Endothelial cell of umbilical vein (primary cell): ENCODE results near the gene STX16. TPM values are rescaled to one million over a fixed set of nuclear protein-coding genes. Genes with fewer than 3 reads are reported as not detected.

Source experiments
- BruUV-seq: library from RNA; stranded (reverse); fragments of 400-500 nt; replicated peaks from 2 replicates; lab custom pipeline; 2021; lab: Mats Ljungman, UMichigan
- CTCF ChIA-PET: fragments of 300-600, 350-600 bp; sonication (Branson Sonifier 250); formaldehyde crosslinking; loops from one replicate; lab custom pipeline; 2021; ENCODE audit warnings: antibody characterized with exemption, inconsistent platforms; lab: Charles Lee
- POLR2A ChIA-PET: fragments of 300-600, 350-600 bp; sonication (Branson Sonifier 250); formaldehyde crosslinking; loops from one replicate; lab custom pipeline; 2021; ENCODE audit warnings: antibody characterized with exemption, inconsistent platforms; lab: Charles Lee
- DNase-seq: peaks from one replicate; pipeline ENCODE4 v3.0.0-alpha.2; 2011; ENCODE audit warnings: low read depth, low spot score
- FAIRE-seq: peaks from 2 replicates; lab custom pipeline; 2011; peaks lifted over from hg19 to GRCh38; lab: Jason Lieb, UNC
- H2AFZ ChIP-seq: 2 replicates; pipeline ENCODE4 v1.6.0; 2012; ENCODE audit warnings: low read depth, low read length, control low read depth, inconsistent platforms
- H3K27ac ChIP-seq: 2 replicates; pipeline ENCODE4 v1.5.1; 2011; ENCODE audit warnings: low read depth, mild to moderate bottlenecking, control low read depth, low read length, moderate library complexity; ENCODE audit not compliant: insufficient read depth
- H3K27me3 ChIP-seq, 2 experiments: 2 replicates each; pipeline versions ENCODE4 v1.6.0 to v1.6.1; 2011; ENCODE audit warnings: low read length in 2 of 2, mixed read lengths in 1 of 2; ENCODE audit not compliant: control insufficient read depth in 2 of 2, insufficient read depth in 2 of 2
- H3K36me3 ChIP-seq, 2 experiments: 2 replicates in 1 of 2; 3 replicates in 1 of 2; pipeline ENCODE4 v1.5.1; 2011; ENCODE audit warnings: low read length in 2 of 2, mild to moderate bottlenecking in 1 of 2, moderate library complexity in 1 of 2; ENCODE audit not compliant: control insufficient read depth in 2 of 2, insufficient read depth in 2 of 2; ENCODE audit errors: extremely low read depth in 1 of 2
- H3K4me1 ChIP-seq: 3 replicates; pipeline ENCODE4 v1.5.1; 2011; ENCODE audit warnings: mild to moderate bottlenecking, low read length; ENCODE audit not compliant: control insufficient read depth, insufficient read depth; ENCODE audit errors: extremely low read depth
- H3K4me2 ChIP-seq: 2 replicates; pipeline ENCODE4 v1.6.1; 2011; ENCODE audit warnings: low read length, control low read depth, mixed read lengths; ENCODE audit not compliant: insufficient read depth
- H3K4me3 ChIP-seq, 3 experiments: fragments of 200-600 bp in 1 of 3; sonication (generic), shearing (Covaris generic) in 1 of 3; replicated peaks in 1 of 3; 2 replicates each; pipeline ENCODE4 v1.5.1; 2011 to 2016; ENCODE audit warnings: control low read depth in 3 of 3, low read length in 3 of 3, mild to moderate bottlenecking in 2 of 3, inconsistent platforms in 1 of 3, low read depth in 1 of 3, moderate library complexity in 1 of 3; ENCODE audit not compliant: insufficient read depth in 1 of 3
- H3K79me2 ChIP-seq: 2 replicates; pipeline ENCODE4 v1.6.0; 2012; ENCODE audit warnings: low read length, inconsistent platforms; ENCODE audit not compliant: control insufficient read depth, insufficient read depth
- H3K9ac ChIP-seq: replicated peaks from 2 replicates; pipeline ENCODE3; 2011; ENCODE audit warnings: low read length, control low read depth; ENCODE audit not compliant: insufficient read depth; ENCODE audit errors: extremely low read depth
- H3K9me1 ChIP-seq: replicated peaks from 3 replicates; pipeline ENCODE4 v1.6.0; 2011; ENCODE audit warnings: mild to moderate bottlenecking, low read length; ENCODE audit not compliant: control insufficient read depth, insufficient read depth; ENCODE audit errors: extremely low read depth
- H3K9me3 ChIP-seq: replicated peaks from 2 replicates; pipeline ENCODE4 v1.5.1; 2012; ENCODE audit warnings: low read length, inconsistent platforms; ENCODE audit not compliant: control insufficient read depth, insufficient read depth
- H4K20me1 ChIP-seq: replicated peaks from 2 replicates; pipeline ENCODE3; 2011; ENCODE audit warnings: mild to moderate bottlenecking, low read length; ENCODE audit not compliant: control insufficient read depth, insufficient read depth; ENCODE audit errors: extremely low read depth
- EZH2 ChIP-seq: IDR thresholded peaks from 2 replicates; pipeline ENCODE4 v1.6.1; 2012; ENCODE audit warnings: borderline replicate concordance, low read depth, mild to moderate bottlenecking, moderate library complexity, low read length, inconsistent platforms; ENCODE audit not compliant: severe bottlenecking
- FOS ChIP-seq: IDR thresholded peaks from 2 replicates; pipeline ENCODE4 v1.6.1; 2011; ENCODE audit warnings: mild to moderate bottlenecking, low read length, moderate library complexity, borderline replicate concordance; ENCODE audit not compliant: insufficient read depth
- GATA2 ChIP-seq: IDR thresholded peaks from 2 replicates; pipeline ENCODE4 v1.7.0; 2011; ENCODE audit warnings: low read depth, mild to moderate bottlenecking, moderate library complexity, mixed read lengths, low read length; ENCODE audit not compliant: insufficient read length, insufficient read depth
- JUN ChIP-seq: IDR thresholded peaks from 2 replicates; pipeline ENCODE4 v1.6.1; 2011; ENCODE audit warnings: borderline replicate concordance, low read depth; ENCODE audit not compliant: insufficient read length, insufficient read depth
- MYC ChIP-seq: IDR thresholded peaks from one replicate; pipeline ENCODE4 v1.6.1; 2011; ENCODE audit warnings: mild to moderate bottlenecking, low read depth, low read length
- POLR2A ChIP-seq: IDR thresholded peaks from 2 replicates; pipeline ENCODE4 v1.6.1; 2012; ENCODE audit warnings: low read depth, mild to moderate bottlenecking, control low read depth, low read length
- POLR2AphosphoS5 ChIP-seq: IDR thresholded peaks from 2 replicates; pipeline ENCODE4 v1.6.1; 2012; ENCODE audit warnings: low read depth, mild to moderate bottlenecking, control low read depth, low read length, moderate library complexity; ENCODE audit not compliant: insufficient read depth
- dilution Hi-C: fragments of 300-500 bp; cut with MboI; formaldehyde crosslinking; loops from one replicate; pipeline ENCODE4 v1.15.0; 2019; ENCODE audit warnings: low sequenced_read_pairs; ENCODE audit not compliant: extremely low pct_ligation_motif_present
- intact Hi-C: fragments of 100-400 bp; cut with micrococcal nuclease; formaldehyde crosslinking; loops from one replicate; pipeline ENCODE4 v1.10.0; 2022
- polyA plus RNA-seq, 4 experiments: library from polyadenylated mRNA; depleted of rRNA in 3 of 4; stranded (reverse) in 3 of 4; unstranded in 1 of 4; fragments of >200 nt; gene quantifications; 2 replicates each; pipeline versions ENCODE4 v1.2.1 to v1.2.3, GENCODE V29; 2011 to 2012; ENCODE audit warnings: missing spikeins in 1 of 4
- total RNA-seq: library from RNA; stranded (reverse); gene quantifications from 2 replicates; pipeline ENCODE4 v1.2.3, GENCODE V29; 2021
- TF ChIP-seq, protein P1 (sequence below): IDR thresholded peaks from 2 replicates; pipeline ENCODE4 v1.6.1; 2011; ENCODE audit not compliant: insufficient read depth, insufficient read length
- TF ChIP-seq, protein P2 (sequence below), 2 donors: IDR thresholded peaks; 1 replicate in 1 of 2; 2 replicates in 1 of 2; pipeline ENCODE4 v1.5.1; 2011; ENCODE audit warnings: low read length in 2 of 2, mild to moderate bottlenecking in 2 of 2, moderate library complexity in 2 of 2, control low read depth in 1 of 2, inconsistent platforms in 1 of 2, low read depth in 1 of 2; ENCODE audit not compliant: insufficient read depth in 1 of 2; ENCODE audit errors: extremely low read depth in 1 of 2

The STX16 gene
- total and polyA plus RNA-seq, 2 donors (not counting 3 experiments of a cell fraction or from before 2014, with no cell fraction given): 43.1 to 63.5 TPM

DNA sequence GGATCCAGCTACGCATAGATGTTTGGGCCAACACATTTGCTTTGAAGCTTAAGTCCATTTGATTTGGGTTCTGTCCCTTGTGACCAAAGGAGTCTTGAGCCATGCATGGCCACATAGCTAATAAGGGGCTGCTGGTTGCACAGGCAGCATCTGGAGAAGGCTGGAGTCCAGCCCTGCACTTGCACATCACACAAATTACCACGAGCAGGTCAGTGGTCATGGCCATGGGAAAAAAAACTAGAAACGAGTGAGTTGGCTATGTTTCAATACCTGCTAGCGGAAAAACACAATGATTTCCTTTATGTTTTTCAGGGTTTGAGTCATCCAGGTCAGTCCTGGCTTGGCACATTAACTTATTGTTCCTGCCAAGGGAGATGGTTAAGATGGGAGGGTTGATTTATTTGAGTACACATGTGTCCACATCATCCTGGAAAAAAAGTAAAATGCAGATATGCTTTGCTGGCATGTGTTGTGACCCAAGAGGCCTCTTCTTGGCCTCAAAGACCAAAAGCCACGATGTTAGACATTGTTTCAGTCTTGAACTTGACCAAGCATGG lies 5.6 kb upstream of the STX16 start:
- no peaks in the 10 kb centered on the region for H3K9me1 ChIP-seq
- H3K9ac ChIP-seq: no peak overlapping the region
- intact Hi-C loops: loop anchor here (1.0 kb wide), 1 partner anchor 21 kb away; no protein-coding TSS in a partner anchor
- no peaks in the 10 kb centered on the region for H3K36me3 ChIP-seq
- TF ChIP-seq MYC: no peak
- no peak for TF ChIP-seq EZH2
- no peak for TF ChIP-seq POLR2A
- TF ChIP-seq GATA2: peak; percentile 59
- TF ChIP-seq, protein P1, sequence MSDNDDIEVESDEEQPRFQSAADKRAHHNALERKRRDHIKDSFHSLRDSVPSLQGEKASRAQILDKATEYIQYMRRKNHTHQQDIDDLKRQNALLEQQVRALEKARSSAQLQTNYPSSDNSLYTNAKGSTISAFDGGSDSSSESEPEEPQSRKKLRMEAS: no peak
- peak; percentile 25 for TF ChIP-seq JUN
- TF ChIP-seq FOS: peak; percentile 80
- TF ChIP-seq, protein P2, sequence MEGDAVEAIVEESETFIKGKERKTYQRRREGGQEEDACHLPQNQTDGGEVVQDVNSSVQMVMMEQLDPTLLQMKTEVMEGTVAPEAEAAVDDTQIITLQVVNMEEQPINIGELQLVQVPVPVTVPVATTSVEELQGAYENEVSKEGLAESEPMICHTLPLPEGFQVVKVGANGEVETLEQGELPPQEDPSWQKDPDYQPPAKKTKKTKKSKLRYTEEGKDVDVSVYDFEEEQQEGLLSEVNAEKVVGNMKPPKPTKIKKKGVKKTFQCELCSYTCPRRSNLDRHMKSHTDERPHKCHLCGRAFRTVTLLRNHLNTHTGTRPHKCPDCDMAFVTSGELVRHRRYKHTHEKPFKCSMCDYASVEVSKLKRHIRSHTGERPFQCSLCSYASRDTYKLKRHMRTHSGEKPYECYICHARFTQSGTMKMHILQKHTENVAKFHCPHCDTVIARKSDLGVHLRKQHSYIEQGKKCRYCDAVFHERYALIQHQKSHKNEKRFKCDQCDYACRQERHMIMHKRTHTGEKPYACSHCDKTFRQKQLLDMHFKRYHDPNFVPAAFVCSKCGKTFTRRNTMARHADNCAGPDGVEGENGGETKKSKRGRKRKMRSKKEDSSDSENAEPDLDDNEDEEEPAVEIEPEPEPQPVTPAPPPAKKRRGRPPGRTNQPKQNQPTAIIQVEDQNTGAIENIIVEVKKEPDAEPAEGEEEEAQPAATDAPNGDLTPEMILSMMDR (IDR thresholded peaks at IDR 0.05; ENCODE audit: extremely low read depth in 1 of 2, insufficient read depth in 1 of 2, low read depth in 1 of 2, low read length in 2 of 2): no peak
- TF ChIP-seq POLR2AphosphoS5: peak; percentile 51
- no peaks in the 10 kb centered on the region for H3K9me3 ChIP-seq
- CTCF ChIA-PET: interaction anchor here (0.7 to 1.4 kb wide), 5 partner anchors 11 to 164 kb away, joined by 3 to 7 read pairs (median 3); no protein-coding TSS in a partner anchor
- peak overlapping the region; percentile 25 for H3K4me2 ChIP-seq
- no peaks in the 10 kb centered on the region for H4K20me1 ChIP-seq
- DNase-seq: peak; percentile 95
- H3K79me2 ChIP-seq: no peaks in the 10 kb centered on the region
- no peak overlapping the region for H2AFZ ChIP-seq
- H3K4me3 ChIP-seq: no peak overlapping the region
- H3K27ac ChIP-seq: no peak overlapping the region
- H3K4me1 ChIP-seq: peaks cover 17% of the 10 kb centered on the region
- peaks cover 2 to 5% of the 10 kb centered on the region in 2 experiments for H3K27me3 ChIP-seq
- POLR2A ChIA-PET: interaction anchor here (1.0 kb wide), 1 partner anchor 79 kb away, joined by 3 read pairs; no protein-coding TSS in a partner anchor
- dilution Hi-C loops: no loop called here
- BruUV-seq: no TSS peak
- peak; percentile 94 for FAIRE-seq
